IPS-18c (cell line): ENCODE data around the gene EZH1.
A peak's percentile ranks its signal among the peaks of the same experiment; 100 is the strongest.
"Not testable (repeated sequence)": the region's sequence is repeated elsewhere in the genome, so short reads cannot be mapped to it uniquely, and the experiment has no call there.

Source experiments
- H3K4me3 ChIP-seq: 2 replicates; pipeline ENCODE4 v1.7.0; 2013; ENCODE audit warnings: low read depth, mild to moderate bottlenecking, low read length, moderate library complexity; ENCODE audit not compliant: insufficient read depth
- H3K9me3 ChIP-seq: one replicate; pipeline ENCODE4 v1.6.1; 2013; ENCODE audit warnings: mild to moderate bottlenecking, low read length, moderate library complexity; ENCODE audit not compliant: control insufficient read depth, insufficient read depth

The EZH1 gene

DNA sequence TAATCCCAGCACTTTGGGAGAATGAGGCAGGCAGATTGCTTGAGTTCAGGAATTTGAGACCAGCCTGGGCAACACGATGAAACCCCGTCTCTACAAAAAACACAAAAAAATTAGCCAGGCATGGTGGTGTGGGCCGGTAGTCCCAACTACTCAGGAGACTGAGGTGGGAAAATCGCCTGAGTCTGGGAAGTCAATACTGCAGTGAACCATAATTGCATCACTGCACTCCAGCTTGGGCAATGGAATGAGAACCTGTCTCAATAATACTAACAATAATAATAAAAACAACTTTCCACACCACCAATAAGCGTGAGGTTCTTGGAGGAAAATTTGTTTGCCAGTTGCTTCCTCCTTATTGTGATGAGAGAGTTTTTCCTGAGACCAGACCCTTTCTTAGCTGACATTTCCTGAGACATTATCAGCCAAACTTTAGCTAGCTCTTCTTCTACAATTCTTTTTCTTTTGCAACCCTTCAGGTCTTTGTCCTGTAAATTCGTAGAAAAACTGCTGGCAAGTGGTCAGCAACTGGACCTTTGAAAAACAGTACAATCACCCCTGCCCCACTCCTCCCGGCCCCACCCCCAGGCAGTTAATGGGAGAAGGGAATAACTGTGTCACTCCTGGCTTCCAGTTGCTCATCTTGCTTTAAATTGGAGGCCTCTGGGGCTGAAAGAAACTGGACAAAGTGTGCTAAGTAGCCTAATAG lies 3.5 kb upstream of the EZH1 start:
- Histone ChIP-seq H3K9me3 (no peaks in the 10 kb centered on the region), H3K4me3 (no peak overlapping the region)

GRCh38 chr17:42744283-42744805 lies 496 bp downstream of the EZH1 start:
- Histone ChIP-seq H3K4me3 (peak overlapping the region; percentile 73), H3K9me3 (no peaks in the 10 kb centered on the region)

DNA sequence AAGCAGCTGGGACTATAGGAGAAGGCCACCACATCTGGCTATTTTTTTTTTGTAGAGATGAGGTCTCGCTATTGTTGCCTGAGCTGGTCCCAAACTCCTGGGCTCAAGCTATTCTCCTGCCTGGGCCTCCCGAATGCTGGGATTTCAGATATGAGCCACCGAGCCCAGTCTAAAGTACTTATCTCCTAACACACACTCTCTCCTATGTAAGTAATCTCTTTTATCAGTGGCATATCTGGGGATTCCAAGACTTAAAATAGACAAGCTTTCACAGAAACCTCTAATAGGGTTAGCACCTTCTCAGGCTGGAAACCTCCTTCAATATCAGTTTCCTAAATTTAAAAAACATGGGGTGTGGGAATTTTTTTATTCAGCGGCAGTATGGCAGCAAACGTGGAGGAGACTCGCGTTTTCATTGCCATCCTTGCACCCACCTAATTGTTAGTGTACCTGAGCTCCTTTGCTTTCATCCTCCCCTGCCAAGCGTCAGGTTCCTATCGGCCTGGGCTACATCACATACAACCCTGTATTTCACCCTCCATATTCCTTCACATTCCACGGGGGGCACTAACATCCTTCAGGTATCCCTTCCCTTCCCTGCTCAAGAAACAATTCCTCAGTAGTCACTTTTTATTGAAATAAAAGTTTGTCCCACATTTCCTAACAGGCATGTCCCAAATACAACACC lies 1.1 kb downstream of the EZH1 start:
- Histone ChIP-seq H3K4me3 (peak overlapping the region; percentile 73), H3K9me3 (no peaks in the 10 kb centered on the region)

DNA sequence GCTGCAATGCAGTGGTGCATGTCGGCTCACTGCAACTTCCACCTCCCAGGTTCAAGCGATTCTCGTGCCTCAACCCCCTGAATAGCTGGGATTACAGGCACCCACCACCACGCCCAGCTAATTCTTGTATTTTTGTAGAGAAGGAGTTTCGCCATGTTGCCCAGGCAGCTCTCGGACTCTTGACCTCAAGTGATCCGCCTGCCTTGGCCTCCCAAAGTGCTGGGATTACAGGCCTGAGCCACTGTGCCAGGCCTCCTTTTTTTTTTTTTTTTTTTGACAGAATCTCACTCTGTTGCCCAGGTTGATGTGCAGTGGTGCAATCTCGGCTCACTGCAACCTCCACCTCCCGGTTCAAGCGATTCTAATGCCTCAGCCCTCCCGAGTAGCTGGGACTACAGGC lies 1.9 kb downstream of the EZH1 start:
- H3K9me3 ChIP-seq, H3K4me3 ChIP-seq: not testable (repeated sequence)

DNA sequence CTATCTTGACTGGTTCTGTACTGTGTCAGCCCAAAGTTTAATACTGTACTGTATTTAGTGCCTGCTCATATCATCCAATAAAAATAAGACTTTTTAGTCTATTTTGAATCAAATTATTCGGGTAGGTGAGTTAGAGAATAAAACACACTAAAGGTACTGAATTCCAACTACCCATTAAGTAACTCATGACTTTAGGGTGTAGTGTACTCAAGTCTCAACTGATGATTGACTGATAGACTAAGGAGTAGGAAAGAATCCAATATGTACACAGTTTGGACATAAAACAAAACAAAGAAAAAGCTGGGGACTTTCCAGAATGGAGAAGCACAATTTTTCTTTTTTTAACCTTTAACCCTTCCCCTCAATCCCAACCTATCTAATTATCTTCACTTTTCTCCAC lies 4.1 kb downstream of the EZH1 start:
- Histone ChIP-seq H3K4me3 (no peak overlapping the region), H3K9me3 (no peaks in the 10 kb centered on the region)

GRCh38 chr17:42725143-42725542 lies 19.7 kb downstream of the EZH1 start:
- no peaks in the 10 kb centered on the region for H3K9me3 ChIP-seq
- no peak overlapping the region for H3K4me3 ChIP-seq

DNA sequence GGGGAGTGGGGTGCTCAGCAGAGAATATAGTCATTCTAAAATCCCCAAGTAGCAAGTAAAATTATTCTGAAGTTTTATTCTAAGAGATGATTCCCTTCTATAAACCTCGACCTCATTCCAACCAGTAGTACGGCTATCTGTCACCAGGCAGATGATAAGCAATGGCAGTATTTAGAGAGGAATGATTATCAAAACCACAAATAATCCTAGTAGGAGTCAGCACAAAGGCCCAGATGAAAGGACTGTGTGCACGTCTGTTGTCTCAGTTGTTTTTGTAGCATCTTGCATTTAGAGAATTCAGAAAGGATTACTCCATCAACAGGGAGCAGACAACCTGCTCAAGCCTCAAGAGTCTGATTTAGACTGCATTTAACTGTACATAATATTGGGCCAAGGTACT lies 21.2 kb downstream of the EZH1 start:
- Histone ChIP-seq H3K9me3 (no peaks in the 10 kb centered on the region), H3K4me3 (no peak overlapping the region)

DNA sequence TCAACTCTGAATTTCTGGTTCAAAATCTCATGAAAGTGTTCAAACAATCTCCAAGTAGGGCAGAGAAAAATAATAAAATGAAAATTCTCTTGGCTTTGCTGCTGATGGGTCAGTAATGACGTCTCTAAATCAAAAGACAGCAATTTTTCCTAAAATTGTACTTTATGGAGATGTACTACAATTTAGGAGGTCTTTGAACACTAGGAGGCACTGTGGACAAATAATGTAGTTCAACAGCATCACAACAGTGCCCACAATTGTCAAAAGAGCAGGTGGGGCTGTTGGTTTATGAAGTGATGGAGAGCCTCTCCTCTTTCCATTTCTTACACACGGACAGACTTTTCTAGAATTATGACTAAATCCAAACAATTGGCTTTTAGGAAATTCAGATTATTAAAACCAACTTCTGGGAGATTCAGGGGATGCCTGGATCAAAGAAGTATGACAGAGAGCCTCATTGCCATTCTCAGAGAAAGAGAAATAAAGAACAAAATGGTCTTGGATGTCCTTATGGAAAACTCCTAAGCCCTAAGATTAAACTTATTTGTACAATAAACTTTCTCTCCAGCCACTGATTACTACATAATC lies 23.8 kb downstream of the EZH1 start:
- no peak overlapping the region for H3K4me3 ChIP-seq

GRCh38 chr17:42709561-42709960 lies 35.3 kb downstream of the EZH1 start:
- Histone ChIP-seq H3K9me3 (no peaks in the 10 kb centered on the region), H3K4me3 (no peak overlapping the region)

More for the DNA sequence above, 23.8 kb downstream of the EZH1 start:
- H3K9me3 ChIP-seq: no peaks in the 10 kb centered on the region

DNA sequence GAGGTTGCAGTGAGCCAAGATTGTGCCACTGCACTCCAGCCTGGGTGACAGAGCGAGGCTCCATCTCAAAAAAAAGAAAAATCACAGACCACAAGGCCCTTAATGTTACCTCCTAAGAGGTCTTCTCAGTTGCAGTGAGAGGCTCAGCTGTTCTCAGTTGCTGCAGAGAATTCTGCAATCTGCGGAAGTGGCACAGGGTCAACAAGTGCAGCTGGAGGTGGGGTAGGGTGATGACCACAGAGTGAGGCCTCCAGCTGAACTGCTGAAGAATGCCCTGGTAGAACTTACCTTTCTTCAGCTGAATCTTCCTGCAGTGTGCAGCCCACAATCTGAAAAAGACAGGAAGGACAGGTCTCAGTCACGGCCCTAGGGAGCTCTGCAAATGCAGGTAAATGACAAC lies 36.3 kb downstream of the EZH1 start:
- Histone ChIP-seq H3K9me3 (no peaks in the 10 kb centered on the region), H3K4me3 (no peak overlapping the region)

GRCh38 chr17:42706732-42707131 lies 38.1 kb downstream of the EZH1 start:
- H3K4me3 ChIP-seq: no peak overlapping the region
- no peaks in the 10 kb centered on the region for H3K9me3 ChIP-seq

GRCh38 chr17:42704837-42705494 lies 39.9 kb downstream of the EZH1 start:
- Histone ChIP-seq H3K9me3 (no peaks in the 10 kb centered on the region), H3K4me3 (no peak overlapping the region)

DNA sequence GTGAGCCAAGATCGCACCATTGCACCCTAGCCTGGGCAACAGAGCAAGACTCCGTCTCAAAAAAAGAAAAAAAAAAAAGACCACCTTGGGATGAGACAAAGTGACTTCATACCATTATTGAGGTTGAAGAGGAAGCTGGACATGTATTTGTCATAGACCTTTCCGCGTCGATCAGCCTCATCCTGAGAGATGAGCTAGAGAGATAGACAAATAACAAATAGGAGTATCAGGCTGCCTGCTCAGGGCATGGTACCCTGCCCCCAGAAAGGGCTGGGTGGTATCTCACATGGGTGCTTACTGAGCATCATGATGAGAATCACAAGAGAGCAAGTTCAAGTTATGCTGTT lies 40.4 kb downstream of the EZH1 start:
- no peaks in the 10 kb centered on the region for H3K9me3 ChIP-seq
- no peak overlapping the region for H3K4me3 ChIP-seq

GRCh38 chr17:42702446-42702845 lies 42.4 kb downstream of the EZH1 start:
- Histone ChIP-seq H3K4me3 (no peak overlapping the region), H3K9me3 (no peaks in the 10 kb centered on the region)

DNA sequence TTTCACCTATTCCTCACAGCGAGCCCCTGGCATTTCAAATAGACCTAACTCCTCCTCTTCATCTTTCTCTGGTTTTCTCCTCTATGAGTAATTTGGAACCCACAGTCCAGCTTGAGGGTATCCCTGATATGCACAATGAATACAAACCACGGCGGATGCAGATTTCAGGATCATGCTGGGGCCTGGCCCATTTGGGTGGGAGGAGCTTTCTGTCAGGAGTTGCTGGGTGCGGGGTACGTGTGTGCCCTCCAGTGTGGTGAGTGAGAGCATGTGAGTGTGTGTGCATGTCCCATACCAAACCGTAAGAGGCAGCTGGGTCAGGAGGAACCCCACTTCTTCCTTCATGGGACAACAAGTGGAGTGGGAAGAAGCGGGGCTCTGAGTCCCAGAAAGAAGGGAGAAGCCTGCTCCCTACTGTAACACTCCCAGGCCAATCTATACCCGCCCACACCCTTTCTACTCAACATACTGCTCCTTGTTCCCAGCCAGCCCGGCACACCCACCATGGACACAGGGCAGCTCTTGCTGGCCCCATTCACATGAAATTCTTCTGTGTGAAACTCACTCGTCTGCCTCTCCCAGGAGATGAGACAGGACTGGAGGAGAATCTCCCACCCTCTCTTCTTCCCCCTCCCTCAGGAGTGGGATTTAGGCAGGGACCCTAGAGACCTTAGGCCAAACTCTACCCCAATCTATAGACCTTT lies 44.1 kb downstream of the EZH1 start:
- Histone ChIP-seq H3K4me3 (no peak overlapping the region), H3K9me3 (no peaks in the 10 kb centered on the region)

DNA sequence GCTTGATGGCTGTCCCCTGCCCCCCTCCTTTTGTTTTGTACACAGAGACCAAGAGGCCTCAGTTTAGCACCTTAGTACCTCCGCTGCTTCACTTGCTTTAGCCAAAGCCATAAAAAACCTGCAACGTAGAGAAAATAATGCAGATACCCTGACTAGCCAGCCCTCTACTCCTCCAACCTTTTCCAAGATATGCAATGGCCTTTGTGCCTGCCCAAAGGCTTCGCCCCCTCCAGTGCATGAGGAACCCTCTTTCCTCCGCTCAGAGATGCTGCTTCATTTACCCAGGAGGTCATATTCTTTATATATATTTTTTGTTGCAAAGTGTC lies 45.5 kb downstream of the EZH1 start:
- H3K9me3 ChIP-seq: no peaks in the 10 kb centered on the region
- H3K4me3 ChIP-seq: no peak overlapping the region

DNA sequence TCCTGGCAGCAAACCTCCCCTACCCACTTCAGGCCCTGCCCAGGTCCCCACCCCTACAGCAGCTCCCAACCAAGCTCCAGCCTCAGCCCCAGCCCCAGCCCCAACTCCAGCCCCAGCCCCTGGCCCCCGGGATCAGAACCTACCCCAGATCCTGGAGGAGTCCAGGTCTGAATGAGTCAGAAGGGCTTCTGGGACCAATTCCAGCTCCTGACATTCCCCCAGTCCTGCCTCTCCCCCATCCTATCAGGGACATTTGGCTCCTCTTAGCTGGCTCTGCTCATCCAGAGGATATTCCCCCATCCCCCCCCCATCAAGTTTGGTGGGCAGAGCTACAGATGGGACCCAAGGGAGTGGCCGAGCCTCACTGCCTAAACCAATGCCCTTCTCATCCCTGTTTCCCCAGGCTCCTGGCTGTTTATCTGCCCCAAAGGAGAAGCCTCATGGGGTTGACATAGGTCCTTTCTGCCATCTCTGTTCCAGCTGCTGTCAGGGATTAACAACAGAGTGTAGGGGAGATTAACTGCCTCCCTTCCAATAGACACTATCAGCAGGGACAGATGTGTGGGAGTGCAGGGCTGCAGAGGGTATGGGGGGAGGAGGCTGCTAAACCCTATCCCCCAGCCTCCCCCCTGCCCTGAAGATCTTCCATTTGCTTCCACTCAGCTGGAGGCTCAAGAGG lies 46.0 kb downstream of the EZH1 start:
- H3K9me3 ChIP-seq: no peaks in the 10 kb centered on the region
- H3K4me3 ChIP-seq: no peak overlapping the region
